H1 (cell line): ENCODE data around the gene PLCB2. TPM values are rescaled to one million over a fixed set of nuclear protein-coding genes. Genes with fewer than 3 reads are reported as not detected.

Experiments used
- FOSL1 ChIP-seq: IDR thresholded peaks from 2 replicates; pipeline ENCODE4 v1.6.1; 2011; ENCODE audit warnings: mild to moderate bottlenecking, low read depth, low read length, moderate library complexity; ENCODE audit not compliant: insufficient read depth
- GABPA ChIP-seq: IDR thresholded peaks from 2 replicates; pipeline ENCODE4 v1.6.1; 2011; ENCODE audit warnings: mild to moderate bottlenecking, low read length, moderate library complexity, borderline replicate concordance; ENCODE audit not compliant: insufficient read depth
- HDAC6 ChIP-seq: IDR thresholded peaks from one replicate; pipeline ENCODE4 v1.7.1; 2012; ENCODE audit warnings: low read depth, mild to moderate bottlenecking, inconsistent platforms, low read length, moderate library complexity
- JUND ChIP-seq: IDR thresholded peaks from 2 replicates; pipeline ENCODE4 v1.6.1; 2011; ENCODE audit warnings: mild to moderate bottlenecking, improper control_type of control experiment, low read length
- KDM1A ChIP-seq: fragments of 200-600, 300-600 bp; sonication (generic); IDR thresholded peaks from 2 replicates; pipeline ENCODE4 v1.7.1; 2016; ENCODE audit warnings: mild to moderate bottlenecking, low read length, borderline replicate concordance
- KDM4A ChIP-seq: IDR thresholded peaks from one replicate; pipeline ENCODE4 v1.7.1; 2012; ENCODE audit warnings: low read depth, mild to moderate bottlenecking, moderate library complexity, low read length, inconsistent platforms; ENCODE audit not compliant: severe bottlenecking
- POLR2A ChIP-seq, 2 experiments: IDR thresholded peaks; 1 replicate in 1 of 2; 2 replicates in 1 of 2; pipeline ENCODE4 v1.6.1; 2011; ENCODE audit warnings: low read depth in 2 of 2, low read length in 2 of 2, mild to moderate bottlenecking in 2 of 2; ENCODE audit errors: control extremely low read depth in 1 of 2
- RFX5 ChIP-seq: IDR thresholded peaks from 2 replicates; pipeline ENCODE4 v1.6.1; 2011; ENCODE audit warnings: low read depth, low read length, improper control_type of control experiment, borderline replicate concordance
- polyA plus RNA-seq, 7 experiments: library from polyadenylated mRNA; depleted of rRNA in 3 of 7; stranded (reverse) in 5 of 7; unstranded in 2 of 7; fragments of >200 nt in 5 of 7; fragments of 200-250 nt in 2 of 7; gene quantifications; 1 replicate in 5 of 7; 2 replicates in 1 of 7; 4 replicates in 1 of 7; pipeline versions ENCODE4 v1.2.1 to v1.2.3, GENCODE V29; 2011 to 2013; ENCODE audit warnings: missing spikeins in 2 of 7, mixed read lengths in 2 of 7
- total RNA-seq: library from RNA; stranded (reverse); fragmentation: NEBNext Ultra II Directional; extraction: Animal tissue kit (Norgen Biotek cat#: 25700); gene quantifications from 2 replicates; pipeline ENCODE4 v1.2.1, GENCODE V29; 2021
- TF ChIP-seq, protein P1 (sequence below): fragments of 300-600 bp; sonication (generic); IDR thresholded peaks from 2 replicates; pipeline ENCODE4 v1.7.1; 2012; ENCODE audit warnings: low read length, moderate library complexity, mild to moderate bottlenecking, inconsistent platforms; ENCODE audit not compliant: insufficient replicate concordance
- TF ChIP-seq, protein P2 (sequence below): IDR thresholded peaks from 2 replicates; pipeline ENCODE4 v1.6.1; 2011; ENCODE audit warnings: low read depth, mild to moderate bottlenecking, low read length; ENCODE audit not compliant: insufficient read depth

The PLCB2 gene
- total and polyA plus RNA-seq, 2 of the 8 experiments (the other 6 are each of a cell fraction or from before 2014, with no cell fraction given): 7.2 to 8.4 TPM

- TF ChIP-seq, protein P1, sequence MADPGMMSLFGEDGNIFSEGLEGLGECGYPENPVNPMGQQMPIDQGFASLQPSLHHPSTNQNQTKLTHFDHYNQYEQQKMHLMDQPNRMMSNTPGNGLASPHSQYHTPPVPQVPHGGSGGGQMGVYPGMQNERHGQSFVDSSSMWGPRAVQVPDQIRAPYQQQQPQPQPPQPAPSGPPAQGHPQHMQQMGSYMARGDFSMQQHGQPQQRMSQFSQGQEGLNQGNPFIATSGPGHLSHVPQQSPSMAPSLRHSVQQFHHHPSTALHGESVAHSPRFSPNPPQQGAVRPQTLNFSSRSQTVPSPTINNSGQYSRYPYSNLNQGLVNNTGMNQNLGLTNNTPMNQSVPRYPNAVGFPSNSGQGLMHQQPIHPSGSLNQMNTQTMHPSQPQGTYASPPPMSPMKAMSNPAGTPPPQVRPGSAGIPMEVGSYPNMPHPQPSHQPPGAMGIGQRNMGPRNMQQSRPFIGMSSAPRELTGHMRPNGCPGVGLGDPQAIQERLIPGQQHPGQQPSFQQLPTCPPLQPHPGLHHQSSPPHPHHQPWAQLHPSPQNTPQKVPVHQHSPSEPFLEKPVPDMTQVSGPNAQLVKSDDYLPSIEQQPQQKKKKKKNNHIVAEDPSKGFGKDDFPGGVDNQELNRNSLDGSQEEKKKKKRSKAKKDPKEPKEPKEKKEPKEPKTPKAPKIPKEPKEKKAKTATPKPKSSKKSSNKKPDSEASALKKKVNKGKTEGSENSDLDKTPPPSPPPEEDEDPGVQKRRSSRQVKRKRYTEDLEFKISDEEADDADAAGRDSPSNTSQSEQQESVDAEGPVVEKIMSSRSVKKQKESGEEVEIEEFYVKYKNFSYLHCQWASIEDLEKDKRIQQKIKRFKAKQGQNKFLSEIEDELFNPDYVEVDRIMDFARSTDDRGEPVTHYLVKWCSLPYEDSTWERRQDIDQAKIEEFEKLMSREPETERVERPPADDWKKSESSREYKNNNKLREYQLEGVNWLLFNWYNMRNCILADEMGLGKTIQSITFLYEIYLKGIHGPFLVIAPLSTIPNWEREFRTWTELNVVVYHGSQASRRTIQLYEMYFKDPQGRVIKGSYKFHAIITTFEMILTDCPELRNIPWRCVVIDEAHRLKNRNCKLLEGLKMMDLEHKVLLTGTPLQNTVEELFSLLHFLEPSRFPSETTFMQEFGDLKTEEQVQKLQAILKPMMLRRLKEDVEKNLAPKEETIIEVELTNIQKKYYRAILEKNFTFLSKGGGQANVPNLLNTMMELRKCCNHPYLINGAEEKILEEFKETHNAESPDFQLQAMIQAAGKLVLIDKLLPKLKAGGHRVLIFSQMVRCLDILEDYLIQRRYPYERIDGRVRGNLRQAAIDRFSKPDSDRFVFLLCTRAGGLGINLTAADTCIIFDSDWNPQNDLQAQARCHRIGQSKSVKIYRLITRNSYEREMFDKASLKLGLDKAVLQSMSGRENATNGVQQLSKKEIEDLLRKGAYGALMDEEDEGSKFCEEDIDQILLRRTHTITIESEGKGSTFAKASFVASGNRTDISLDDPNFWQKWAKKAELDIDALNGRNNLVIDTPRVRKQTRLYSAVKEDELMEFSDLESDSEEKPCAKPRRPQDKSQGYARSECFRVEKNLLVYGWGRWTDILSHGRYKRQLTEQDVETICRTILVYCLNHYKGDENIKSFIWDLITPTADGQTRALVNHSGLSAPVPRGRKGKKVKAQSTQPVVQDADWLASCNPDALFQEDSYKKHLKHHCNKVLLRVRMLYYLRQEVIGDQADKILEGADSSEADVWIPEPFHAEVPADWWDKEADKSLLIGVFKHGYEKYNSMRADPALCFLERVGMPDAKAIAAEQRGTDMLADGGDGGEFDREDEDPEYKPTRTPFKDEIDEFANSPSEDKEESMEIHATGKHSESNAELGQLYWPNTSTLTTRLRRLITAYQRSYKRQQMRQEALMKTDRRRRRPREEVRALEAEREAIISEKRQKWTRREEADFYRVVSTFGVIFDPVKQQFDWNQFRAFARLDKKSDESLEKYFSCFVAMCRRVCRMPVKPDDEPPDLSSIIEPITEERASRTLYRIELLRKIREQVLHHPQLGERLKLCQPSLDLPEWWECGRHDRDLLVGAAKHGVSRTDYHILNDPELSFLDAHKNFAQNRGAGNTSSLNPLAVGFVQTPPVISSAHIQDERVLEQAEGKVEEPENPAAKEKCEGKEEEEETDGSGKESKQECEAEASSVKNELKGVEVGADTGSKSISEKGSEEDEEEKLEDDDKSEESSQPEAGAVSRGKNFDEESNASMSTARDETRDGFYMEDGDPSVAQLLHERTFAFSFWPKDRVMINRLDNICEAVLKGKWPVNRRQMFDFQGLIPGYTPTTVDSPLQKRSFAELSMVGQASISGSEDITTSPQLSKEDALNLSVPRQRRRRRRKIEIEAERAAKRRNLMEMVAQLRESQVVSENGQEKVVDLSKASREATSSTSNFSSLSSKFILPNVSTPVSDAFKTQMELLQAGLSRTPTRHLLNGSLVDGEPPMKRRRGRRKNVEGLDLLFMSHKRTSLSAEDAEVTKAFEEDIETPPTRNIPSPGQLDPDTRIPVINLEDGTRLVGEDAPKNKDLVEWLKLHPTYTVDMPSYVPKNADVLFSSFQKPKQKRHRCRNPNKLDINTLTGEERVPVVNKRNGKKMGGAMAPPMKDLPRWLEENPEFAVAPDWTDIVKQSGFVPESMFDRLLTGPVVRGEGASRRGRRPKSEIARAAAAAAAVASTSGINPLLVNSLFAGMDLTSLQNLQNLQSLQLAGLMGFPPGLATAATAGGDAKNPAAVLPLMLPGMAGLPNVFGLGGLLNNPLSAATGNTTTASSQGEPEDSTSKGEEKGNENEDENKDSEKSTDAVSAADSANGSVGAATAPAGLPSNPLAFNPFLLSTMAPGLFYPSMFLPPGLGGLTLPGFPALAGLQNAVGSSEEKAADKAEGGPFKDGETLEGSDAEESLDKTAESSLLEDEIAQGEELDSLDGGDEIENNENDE: no peak
- TF ChIP-seq JUND (no peak), POLR2A (IDR thresholded peaks at IDR 0.05; ENCODE audit: control extremely low read depth in 1 of 2, low read depth in 2 of 2, low read length in 2 of 2) (no peak), KDM1A (no peak), FOSL1 (no peak), KDM4A (no peak), HDAC6 (no peak), RFX5 (no peak), GABPA (no peak)
- TF ChIP-seq, protein P2, sequence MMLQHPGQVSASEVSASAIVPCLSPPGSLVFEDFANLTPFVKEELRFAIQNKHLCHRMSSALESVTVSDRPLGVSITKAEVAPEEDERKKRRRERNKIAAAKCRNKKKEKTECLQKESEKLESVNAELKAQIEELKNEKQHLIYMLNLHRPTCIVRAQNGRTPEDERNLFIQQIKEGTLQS: no peak
Observed at GRCh38 chr15:40259021-40259420, 48.7 kb downstream of the PLCB2 start (continued).
